ENCODE results near the gene GNPAT. TPM values are rescaled to one million over a fixed set of nuclear protein-coding genes. Genes with fewer than 3 reads are reported as not detected.

GNPAT gene
- total and polyA plus RNA-seq, 2 experiments from 2014 or later = 32.8 to 45.4 TPM

DNA sequence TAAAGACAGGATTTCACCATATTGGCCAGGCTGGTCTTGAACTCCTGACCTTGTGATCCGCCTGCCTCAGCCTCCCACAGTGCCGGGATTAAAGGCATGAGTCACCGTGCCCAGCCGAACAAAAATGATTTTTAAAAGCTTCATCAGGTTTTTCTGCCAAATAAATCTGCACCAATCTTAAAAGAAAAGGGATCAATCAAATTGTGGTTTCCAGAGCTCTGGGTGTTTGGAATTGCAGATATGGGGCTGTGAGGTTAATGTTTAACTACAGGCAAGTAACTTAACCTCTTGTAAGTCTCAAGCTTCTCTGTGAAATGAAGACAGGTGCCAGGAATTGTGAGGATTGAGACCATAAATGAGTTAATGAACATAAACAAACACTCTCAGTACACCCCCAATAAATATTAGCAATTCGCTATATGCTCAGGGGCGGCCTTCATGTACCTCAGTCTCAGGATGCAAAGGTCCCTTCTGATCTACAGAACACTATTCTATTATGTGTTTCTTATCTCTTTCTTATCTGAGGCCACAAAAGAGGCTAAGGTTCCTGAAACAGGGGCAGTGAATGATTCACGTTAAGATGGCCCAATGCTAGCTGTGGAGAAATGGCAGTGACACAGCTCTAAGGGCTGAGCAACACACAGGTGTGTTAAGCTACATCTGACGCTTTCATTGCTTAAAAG is 7.1 kb upstream of the GNPAT start:
- peaks cover 9% of the 10 kb centered on the region for H4K20me1 ChIP-seq (replicated peaks; ENCODE audit: insufficient read depth)
- Mint-ChIP-seq H3K4me1 (no peaks in the 10 kb centered on the region), H3K27ac (no peak overlapping the region), H3K9me3 (no peaks in the 10 kb centered on the region), H3K36me3 (ENCODE audit: low read depth) (peaks cover 10% of the 10 kb centered on the region; the same call in 2 of the 3 replicates), H3K4me3 (no peak overlapping the region), H3K27me3 (ENCODE audit: insufficient read depth, low read depth, poor library complexity) (no peaks in the 10 kb centered on the region)
- no peaks in the 10 kb centered on the region for H3K4me1 ChIP-seq (ENCODE audit: insufficient read depth)
- H2AFZ ChIP-seq = no peak overlapping the region
- H3K79me2 ChIP-seq (replicated peaks; ENCODE audit: insufficient read depth) = no peaks in the 10 kb centered on the region
- no peaks in the 10 kb centered on the region for H3K9me2 ChIP-seq (ENCODE audit: insufficient read depth)
- no peak for DNase-seq (ENCODE audit: low spot score)
- H3K27ac ChIP-seq (ENCODE audit: low read depth) = no peak overlapping the region
- no peaks in the 10 kb centered on the region for H3K36me3 ChIP-seq (ENCODE audit: insufficient read depth)
- no peak for TF ChIP-seq ZNF331 (CRISPR knock-in tag; IDR thresholded peaks at IDR 0.05; ENCODE audit: low read depth)
- TF ChIP-seq CTCF (conservative IDR thresholded peaks at IDR 0.05; ENCODE audit: low read depth in 2 of 2) = no peak
- TF ChIP-seq ZNF114 (CRISPR knock-in tag; IDR thresholded peaks at IDR 0.05) = no peak
- TF ChIP-seq, protein P1, sequence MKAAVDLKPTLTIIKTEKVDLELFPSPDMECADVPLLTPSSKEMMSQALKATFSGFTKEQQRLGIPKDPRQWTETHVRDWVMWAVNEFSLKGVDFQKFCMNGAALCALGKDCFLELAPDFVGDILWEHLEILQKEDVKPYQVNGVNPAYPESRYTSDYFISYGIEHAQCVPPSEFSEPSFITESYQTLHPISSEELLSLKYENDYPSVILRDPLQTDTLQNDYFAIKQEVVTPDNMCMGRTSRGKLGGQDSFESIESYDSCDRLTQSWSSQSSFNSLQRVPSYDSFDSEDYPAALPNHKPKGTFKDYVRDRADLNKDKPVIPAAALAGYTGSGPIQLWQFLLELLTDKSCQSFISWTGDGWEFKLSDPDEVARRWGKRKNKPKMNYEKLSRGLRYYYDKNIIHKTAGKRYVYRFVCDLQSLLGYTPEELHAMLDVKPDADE (IDR thresholded peaks at IDR 0.05) = no peak
- TF ChIP-seq, protein P2, sequence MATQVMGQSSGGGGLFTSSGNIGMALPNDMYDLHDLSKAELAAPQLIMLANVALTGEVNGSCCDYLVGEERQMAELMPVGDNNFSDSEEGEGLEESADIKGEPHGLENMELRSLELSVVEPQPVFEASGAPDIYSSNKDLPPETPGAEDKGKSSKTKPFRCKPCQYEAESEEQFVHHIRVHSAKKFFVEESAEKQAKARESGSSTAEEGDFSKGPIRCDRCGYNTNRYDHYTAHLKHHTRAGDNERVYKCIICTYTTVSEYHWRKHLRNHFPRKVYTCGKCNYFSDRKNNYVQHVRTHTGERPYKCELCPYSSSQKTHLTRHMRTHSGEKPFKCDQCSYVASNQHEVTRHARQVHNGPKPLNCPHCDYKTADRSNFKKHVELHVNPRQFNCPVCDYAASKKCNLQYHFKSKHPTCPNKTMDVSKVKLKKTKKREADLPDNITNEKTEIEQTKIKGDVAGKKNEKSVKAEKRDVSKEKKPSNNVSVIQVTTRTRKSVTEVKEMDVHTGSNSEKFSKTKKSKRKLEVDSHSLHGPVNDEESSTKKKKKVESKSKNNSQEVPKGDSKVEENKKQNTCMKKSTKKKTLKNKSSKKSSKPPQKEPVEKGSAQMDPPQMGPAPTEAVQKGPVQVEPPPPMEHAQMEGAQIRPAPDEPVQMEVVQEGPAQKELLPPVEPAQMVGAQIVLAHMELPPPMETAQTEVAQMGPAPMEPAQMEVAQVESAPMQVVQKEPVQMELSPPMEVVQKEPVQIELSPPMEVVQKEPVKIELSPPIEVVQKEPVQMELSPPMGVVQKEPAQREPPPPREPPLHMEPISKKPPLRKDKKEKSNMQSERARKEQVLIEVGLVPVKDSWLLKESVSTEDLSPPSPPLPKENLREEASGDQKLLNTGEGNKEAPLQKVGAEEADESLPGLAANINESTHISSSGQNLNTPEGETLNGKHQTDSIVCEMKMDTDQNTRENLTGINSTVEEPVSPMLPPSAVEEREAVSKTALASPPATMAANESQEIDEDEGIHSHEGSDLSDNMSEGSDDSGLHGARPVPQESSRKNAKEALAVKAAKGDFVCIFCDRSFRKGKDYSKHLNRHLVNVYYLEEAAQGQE (IDR thresholded peaks at IDR 0.05; ENCODE audit: unreplicated experiment) = no peak
- no peak for TF ChIP-seq STAT1 (IDR thresholded peaks at IDR 0.05; ENCODE audit: unreplicated experiment)
- no peak for TF ChIP-seq EZH2phosphoT487 (IDR thresholded peaks at IDR 0.05; ENCODE audit: unreplicated experiment)
- TF ChIP-seq JUNB (IDR thresholded peaks at IDR 0.05; ENCODE audit: unreplicated experiment) = no peak
- TF ChIP-seq ZNF462 (CRISPR knock-in tag; IDR thresholded peaks at IDR 0.05) = no peak
- no peak for TF ChIP-seq EZH2 (IDR thresholded peaks at IDR 0.05; ENCODE audit: low read depth, unreplicated experiment)
- TF ChIP-seq POLR2AphosphoS5 (IDR thresholded peaks at IDR 0.05; ENCODE audit: low read depth) = no peak
- no peak for TF ChIP-seq CREB1 (CRISPR knock-in tag; IDR thresholded peaks at IDR 0.05; ENCODE audit: low read depth)
- no peak overlapping the region for H3K4me3 ChIP-seq
- H3F3A ChIP-seq (replicated peaks; ENCODE audit: low read depth) = no peaks in the 10 kb centered on the region
- no peak overlapping the region for H3K4me2 ChIP-seq
- ATAC-seq = no peak
- H3K27me3 ChIP-seq (ENCODE audit: insufficient read depth) = no peaks in the 10 kb centered on the region

Data from GM23338 (cell line).